ENCODE measurements around the gene NFIA.

The NFIA gene

GRCh38 chr1:61348025-61348665 is 265.8 kb downstream of the NFIA start:
- H3K4me1 ChIP-seq (ENCODE audit: insufficient read depth, low read length) = peaks cover 9% of the 10 kb centered on the region
- H3K9me3 ChIP-seq (ENCODE audit: insufficient read depth, low read depth, low read length) = no peaks in the 10 kb centered on the region
- no peak overlapping the region for H3K9ac ChIP-seq (ENCODE audit: low read depth, low read length)
- H3K36me3 ChIP-seq (ENCODE audit: insufficient read depth, low read length) = no peaks in the 10 kb centered on the region
- no peaks in the 10 kb centered on the region for H3K27me3 ChIP-seq (ENCODE audit: insufficient read depth, low read length)
- H3K27ac ChIP-seq (ENCODE audit: low read depth, low read length) = no peak overlapping the region
- H3K4me3 ChIP-seq (ENCODE audit: low read length) = no peak overlapping the region
- 99% methylated on average over 3 of the region's 3 CpGs for WGBS

GRCh38 chr1:61352845-61353435 is 270.6 kb downstream of the NFIA start:
- Histone ChIP-seq H3K9ac (ENCODE audit: low read depth, low read length) (no peak overlapping the region), H3K27me3 (ENCODE audit: insufficient read depth, low read length) (no peaks in the 10 kb centered on the region), H3K4me1 (ENCODE audit: insufficient read depth, low read length) (peaks cover 16% of the 10 kb centered on the region), H3K4me3 (ENCODE audit: low read length) (no peak overlapping the region), H3K9me3 (ENCODE audit: insufficient read depth, low read depth, low read length) (no peaks in the 10 kb centered on the region), H3K36me3 (ENCODE audit: insufficient read depth, low read length) (no peaks in the 10 kb centered on the region), H3K27ac (ENCODE audit: low read depth, low read length) (no peak overlapping the region)
- WGBS = 38% methylated on average over 3 of the region's 3 CpGs

GRCh38 chr1:61353797-61354406 is 271.5 kb downstream of the NFIA start:
- 84% methylated on average over 3 of the region's 4 CpGs for WGBS
- Histone ChIP-seq H3K27me3 (ENCODE audit: insufficient read depth, low read length) (no peaks in the 10 kb centered on the region), H3K9me3 (ENCODE audit: insufficient read depth, low read depth, low read length) (no peaks in the 10 kb centered on the region), H3K36me3 (ENCODE audit: insufficient read depth, low read length) (no peaks in the 10 kb centered on the region), H3K9ac (ENCODE audit: low read depth, low read length) (no peak overlapping the region), H3K27ac (ENCODE audit: low read depth, low read length) (no peak overlapping the region), H3K4me1 (ENCODE audit: insufficient read depth, low read length) (peaks cover 16% of the 10 kb centered on the region), H3K4me3 (ENCODE audit: low read length) (no peak overlapping the region)

- H3K27ac ChIP-seq (ENCODE audit: low read depth, low read length) = no peak overlapping the region
- H3K4me1 ChIP-seq (ENCODE audit: insufficient read depth, low read length) = peaks cover 18% of the 10 kb centered on the region
- no peaks in the 10 kb centered on the region for H3K9me3 ChIP-seq (ENCODE audit: insufficient read depth, low read depth, low read length)
- no peak overlapping the region for H3K4me3 ChIP-seq (ENCODE audit: low read length)
- H3K27me3 ChIP-seq (ENCODE audit: insufficient read depth, low read length) = no peaks in the 10 kb centered on the region
- no peak overlapping the region for H3K9ac ChIP-seq (ENCODE audit: low read depth, low read length)
- H3K36me3 ChIP-seq (ENCODE audit: insufficient read depth, low read length) = no peaks in the 10 kb centered on the region
Observed at GRCh38 chr1:61356016-61356415, 273.7 kb downstream of the NFIA start.

GRCh38 chr1:61356995-61357394 is 274.6 kb downstream of the NFIA start:
- no peaks in the 10 kb centered on the region for H3K9me3 ChIP-seq (ENCODE audit: insufficient read depth, low read depth, low read length)
- no peaks in the 10 kb centered on the region for H3K27me3 ChIP-seq (ENCODE audit: insufficient read depth, low read length)
- H3K9ac ChIP-seq (ENCODE audit: low read depth, low read length) = no peak overlapping the region
- H3K4me1 ChIP-seq (ENCODE audit: insufficient read depth, low read length) = peaks cover 18% of the 10 kb centered on the region
- no peak overlapping the region for H3K4me3 ChIP-seq (ENCODE audit: low read length)
- 92% methylated on average over 5 of the region's 5 CpGs for WGBS
- H3K27ac ChIP-seq (ENCODE audit: low read depth, low read length) = no peak overlapping the region
- no peaks in the 10 kb centered on the region for H3K36me3 ChIP-seq (ENCODE audit: insufficient read depth, low read length)

GRCh38 chr1:61357539-61357938 is 275.2 kb downstream of the NFIA start:
- Histone ChIP-seq H3K9me3 (ENCODE audit: insufficient read depth, low read depth, low read length) (no peaks in the 10 kb centered on the region), H3K27me3 (ENCODE audit: insufficient read depth, low read length) (no peaks in the 10 kb centered on the region), H3K9ac (ENCODE audit: low read depth, low read length) (no peak overlapping the region), H3K27ac (ENCODE audit: low read depth, low read length) (no peak overlapping the region), H3K4me1 (ENCODE audit: insufficient read depth, low read length) (peaks cover 15% of the 10 kb centered on the region), H3K36me3 (ENCODE audit: insufficient read depth, low read length) (no peaks in the 10 kb centered on the region), H3K4me3 (ENCODE audit: low read length) (no peak overlapping the region)
- WGBS = 96% methylated on average over 5 of the region's 5 CpGs

- H3K4me3 ChIP-seq (ENCODE audit: low read length) = no peak overlapping the region
- H3K27ac ChIP-seq (ENCODE audit: low read depth, low read length) = no peak overlapping the region
- WGBS = 95% methylated on average over 8 of the region's 8 CpGs
- 0 out of 2 replicates have a peak, but pooled peaks cover 2% of the 10 kb centered on the region for H3K4me1 ChIP-seq (ENCODE audit: insufficient read depth, low read length)
- H3K27me3 ChIP-seq (ENCODE audit: insufficient read depth, low read length) = no peaks in the 10 kb centered on the region
- no peak overlapping the region for H3K9ac ChIP-seq (ENCODE audit: low read depth, low read length)
- H3K9me3 ChIP-seq (ENCODE audit: insufficient read depth, low read depth, low read length) = no peaks in the 10 kb centered on the region
- H3K36me3 ChIP-seq (ENCODE audit: insufficient read depth, low read length) = no peaks in the 10 kb centered on the region
Observed at GRCh38 chr1:61358770-61359455, 276.6 kb downstream of the NFIA start.

- no peak overlapping the region for H3K9ac ChIP-seq (ENCODE audit: low read depth, low read length)
- H3K36me3 ChIP-seq (ENCODE audit: insufficient read depth, low read length) = no peaks in the 10 kb centered on the region
- 96% methylated on average over 2 of the region's 2 CpGs for WGBS
- H3K4me1 ChIP-seq (ENCODE audit: insufficient read depth, low read length) = 0 out of 2 replicates have a peak, but pooled peaks cover 2% of the 10 kb centered on the region
- no peak overlapping the region for H3K27ac ChIP-seq (ENCODE audit: low read depth, low read length)
- no peaks in the 10 kb centered on the region for H3K27me3 ChIP-seq (ENCODE audit: insufficient read depth, low read length)
- H3K9me3 ChIP-seq (ENCODE audit: insufficient read depth, low read depth, low read length) = no peaks in the 10 kb centered on the region
- H3K4me3 ChIP-seq (ENCODE audit: low read length) = no peak overlapping the region
Observed at GRCh38 chr1:61361931-61362330, 279.6 kb downstream of the NFIA start.

GRCh38 chr1:61362351-61362750 is 280.0 kb downstream of the NFIA start:
- Histone ChIP-seq H3K4me3 (ENCODE audit: low read length) (no peak overlapping the region), H3K36me3 (ENCODE audit: insufficient read depth, low read length) (no peaks in the 10 kb centered on the region), H3K9me3 (ENCODE audit: insufficient read depth, low read depth, low read length) (no peaks in the 10 kb centered on the region), H3K4me1 (ENCODE audit: insufficient read depth, low read length) (0 out of 2 replicates have a peak, but pooled peaks cover 2% of the 10 kb centered on the region), H3K9ac (ENCODE audit: low read depth, low read length) (no peak overlapping the region), H3K27ac (ENCODE audit: low read depth, low read length) (no peak overlapping the region), H3K27me3 (ENCODE audit: insufficient read depth, low read length) (no peaks in the 10 kb centered on the region)
- 88% methylated on average over 2 of the region's 2 CpGs for WGBS

- no CpG with 5 or more reads among the region's 2 CpGs for WGBS
- no peaks in the 10 kb centered on the region for H3K9me3 ChIP-seq (ENCODE audit: insufficient read depth, low read depth, low read length)
- H3K9ac ChIP-seq (ENCODE audit: low read depth, low read length) = no peak overlapping the region
- H3K36me3 ChIP-seq (ENCODE audit: insufficient read depth, low read length) = no peaks in the 10 kb centered on the region
- no peak overlapping the region for H3K27ac ChIP-seq (ENCODE audit: low read depth, low read length)
- no peak overlapping the region for H3K4me3 ChIP-seq (ENCODE audit: low read length)
- H3K4me1 ChIP-seq (ENCODE audit: insufficient read depth, low read length) = no peaks in the 10 kb centered on the region
- H3K27me3 ChIP-seq (ENCODE audit: insufficient read depth, low read length) = no peaks in the 10 kb centered on the region
Observed at GRCh38 chr1:61368366-61368765, 286.0 kb downstream of the NFIA start.

- Histone ChIP-seq H3K4me1 (ENCODE audit: insufficient read depth, low read length) (no peaks in the 10 kb centered on the region), H3K9me3 (ENCODE audit: insufficient read depth, low read depth, low read length) (no peaks in the 10 kb centered on the region), H3K36me3 (ENCODE audit: insufficient read depth, low read length) (no peaks in the 10 kb centered on the region), H3K4me3 (ENCODE audit: low read length) (no peak overlapping the region), H3K9ac (ENCODE audit: low read depth, low read length) (no peak overlapping the region), H3K27me3 (ENCODE audit: insufficient read depth, low read length) (no peaks in the 10 kb centered on the region), H3K27ac (ENCODE audit: low read depth, low read length) (no peak overlapping the region)
- 93% methylated on average over 6 of the region's 6 CpGs for WGBS
Observed at GRCh38 chr1:61368876-61369275, 286.5 kb downstream of the NFIA start.

Data from HUES64 (cell line).